Measurements from ENCODE around the gene TACC2. TPM values are rescaled to one million over a fixed set of nuclear protein-coding genes. Genes with fewer than 3 reads are reported as not detected.

Gene TACC2
- total and polyA plus RNA-seq, 2 experiments from 2014 or later: 4.3 to 16.7 TPM

DNA sequence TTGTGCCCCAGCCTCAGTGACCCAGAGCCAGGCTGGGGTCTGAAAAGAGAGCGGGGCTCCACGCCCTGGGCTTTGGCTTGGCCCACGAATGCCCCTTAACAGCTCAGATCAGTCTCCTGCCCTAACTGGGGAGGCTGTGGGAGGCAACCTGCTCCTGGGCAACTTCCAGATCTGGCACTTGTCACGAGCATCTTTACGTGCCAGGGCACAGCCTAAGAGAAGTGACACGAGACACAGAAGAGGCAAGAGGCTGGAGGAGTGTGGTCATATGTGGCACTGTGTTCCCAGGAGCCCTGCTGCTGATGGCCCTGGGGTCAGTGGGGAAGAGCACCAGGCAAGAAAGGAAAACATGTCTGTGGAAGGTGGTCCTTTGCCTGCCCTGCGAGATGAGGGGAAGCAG lies 184.4 kb downstream of the TACC2 start:
- Histone ChIP-seq H3K27me3 (replicated peaks; ENCODE audit: insufficient read depth) (no peaks in the 10 kb centered on the region), H3K4me1 (ENCODE audit: insufficient read depth) (peaks cover 8% of the 10 kb centered on the region; the same call in 1 of the 2 replicates), H2AFZ (no peak overlapping the region), H3K79me2 (ENCODE audit: insufficient read depth) (no peaks in the 10 kb centered on the region; the same call in 1 of the 2 replicates), H3K9ac (no peak overlapping the region), H3K4me3 (no peak overlapping the region), H3K4me2 (ENCODE audit: unreplicated experiment) (no peak overlapping the region), H4K20me1 (ENCODE audit: insufficient read depth) (no peaks in the 10 kb centered on the region), H3K36me3 (ENCODE audit: low read depth) (no peaks in the 10 kb centered on the region), H3K9me3 (ENCODE audit: low read depth) (no peaks in the 10 kb centered on the region), H3K9me2 (ENCODE audit: insufficient read depth) (no peaks in the 10 kb centered on the region), H3K27ac (no peak overlapping the region), H3F3A (ENCODE audit: insufficient read depth) (peaks cover 6% of the 10 kb centered on the region; the same call in 1 of the 2 replicates)
- WGBS, 2 experiments (ENCODE audit: low coverage in 1 of 2, low lambda C conversion rate in 2 of 2, missing lambda C conversion rate in 2 of 2): 89 to 91% methylated on average over 7 of the region's 7 CpGs
- DNase-seq: no peak
- in situ Hi-C loops (cut with MboI): no loop called here
- TF ChIP-seq EZH2phosphoT487 (IDR thresholded peaks at IDR 0.05; ENCODE audit: insufficient read depth, low read depth) (no peak), EZH2 (IDR thresholded peaks at IDR 0.05; ENCODE audit: insufficient read depth, poor library complexity, severe bottlenecking) (no peak)

DNA sequence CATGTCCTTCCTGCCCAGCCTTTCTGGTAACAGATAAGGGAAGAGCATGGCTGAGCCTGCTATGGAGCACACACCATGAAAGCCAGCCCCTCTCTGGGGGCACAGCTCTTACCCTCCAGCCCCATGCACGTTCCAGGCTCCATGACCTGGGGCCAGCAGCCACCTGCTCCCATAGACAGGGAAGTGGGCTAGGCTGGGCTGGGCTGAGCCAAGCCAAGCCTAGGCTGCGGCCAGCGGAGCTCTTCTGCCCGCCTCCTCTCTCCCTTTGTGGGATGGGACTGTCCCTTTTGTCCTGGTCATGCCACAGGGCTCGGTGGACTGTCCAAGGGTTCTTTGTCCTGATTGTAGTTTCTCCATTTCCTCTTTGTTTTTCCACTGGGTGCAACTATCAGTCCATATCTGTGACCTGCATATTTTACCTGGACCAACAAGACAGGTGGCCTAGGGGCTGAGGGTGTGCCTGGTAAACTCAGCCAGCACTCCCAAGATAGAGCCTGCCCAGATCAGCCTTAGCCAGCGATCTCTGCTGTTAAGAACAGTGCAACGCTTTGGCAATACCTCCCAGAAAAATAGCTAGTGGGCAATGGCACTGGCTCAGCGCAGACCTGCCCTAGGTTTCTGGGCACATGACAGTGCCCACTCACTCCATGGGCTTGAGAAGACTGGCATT lies 184.9 kb downstream of the TACC2 start:
- Histone ChIP-seq H3K27ac (no peak overlapping the region), H3K4me3 (no peak overlapping the region), H3K79me2 (ENCODE audit: insufficient read depth) (no peaks in the 10 kb centered on the region; the same call in 1 of the 2 replicates), H3F3A (ENCODE audit: insufficient read depth) (peaks cover 6% of the 10 kb centered on the region; the same call in 1 of the 2 replicates), H3K36me3 (ENCODE audit: low read depth) (no peaks in the 10 kb centered on the region), H3K9ac (no peak overlapping the region), H3K9me2 (ENCODE audit: insufficient read depth) (no peaks in the 10 kb centered on the region), H4K20me1 (ENCODE audit: insufficient read depth) (no peaks in the 10 kb centered on the region), H3K9me3 (ENCODE audit: low read depth) (no peaks in the 10 kb centered on the region), H3K27me3 (replicated peaks; ENCODE audit: insufficient read depth) (no peaks in the 10 kb centered on the region), H3K4me2 (ENCODE audit: unreplicated experiment) (no peak overlapping the region), H3K4me1 (ENCODE audit: insufficient read depth) (peaks cover 8% of the 10 kb centered on the region; the same call in 1 of the 2 replicates), H2AFZ (no peak overlapping the region)
- TF ChIP-seq EZH2phosphoT487 (IDR thresholded peaks at IDR 0.05; ENCODE audit: insufficient read depth, low read depth) (no peak), EZH2 (IDR thresholded peaks at IDR 0.05; ENCODE audit: insufficient read depth, poor library complexity, severe bottlenecking) (no peak)
- no peak for DNase-seq
- in situ Hi-C loops (cut with MboI): no loop called here
- 96 to 99% methylated on average over 8 of the region's 8 CpGs for WGBS, 2 experiments (ENCODE audit: low coverage in 1 of 2, low lambda C conversion rate in 2 of 2, missing lambda C conversion rate in 2 of 2)

DNA sequence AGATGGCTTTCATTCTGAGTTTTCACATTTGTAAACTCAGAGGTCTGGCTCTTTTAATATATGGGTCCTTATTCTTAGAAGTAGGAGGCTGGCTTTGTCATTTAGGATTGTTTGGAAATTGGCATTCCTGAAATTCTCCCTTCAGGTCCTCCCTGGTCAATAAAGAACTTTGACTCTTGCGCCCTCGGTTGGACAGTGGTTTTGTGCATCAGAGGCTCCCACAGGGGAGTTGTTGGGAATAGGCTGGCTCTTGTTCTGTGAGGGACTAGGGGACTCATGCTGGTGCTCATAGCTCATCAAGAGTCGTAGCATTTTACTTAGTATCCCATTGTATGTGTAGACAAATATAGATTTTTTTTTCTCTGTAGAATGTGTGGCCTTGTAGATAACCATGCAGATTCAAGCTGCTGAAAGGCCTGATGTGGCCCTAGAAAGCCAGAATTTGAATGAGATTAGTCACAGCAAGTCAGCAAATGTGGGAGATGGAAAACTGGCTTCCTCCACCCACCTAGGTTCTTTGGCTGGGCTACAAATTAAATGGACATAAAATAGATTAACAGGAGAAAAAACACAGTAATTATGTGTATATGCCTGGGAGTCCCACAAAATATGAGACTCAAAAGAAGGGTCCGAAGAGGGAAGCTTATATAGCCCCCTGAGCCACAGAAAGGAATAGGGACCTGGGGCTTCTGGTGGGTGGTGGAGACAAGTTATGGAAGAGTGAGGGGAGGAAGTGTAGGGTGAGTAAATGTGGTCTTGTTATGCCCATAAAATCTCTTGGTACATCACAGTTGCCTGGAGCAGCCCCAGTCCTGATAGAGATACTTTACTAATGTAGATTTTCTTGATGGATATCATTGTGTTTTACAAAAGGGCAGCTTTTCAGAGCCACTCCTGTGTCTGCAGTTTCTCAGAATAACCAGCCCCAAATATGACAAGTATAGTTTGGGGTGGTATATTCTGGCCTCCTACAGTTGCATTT lies 187.6 kb downstream of the TACC2 start:
- Histone ChIP-seq H3F3A (ENCODE audit: insufficient read depth) (peaks cover 16% of the 10 kb centered on the region), H3K4me2 (ENCODE audit: unreplicated experiment) (no peak overlapping the region), H3K9ac (no peak overlapping the region), H4K20me1 (ENCODE audit: insufficient read depth) (no peaks in the 10 kb centered on the region), H3K79me2 (ENCODE audit: insufficient read depth) (no peaks in the 10 kb centered on the region), H3K9me3 (ENCODE audit: low read depth) (no peaks in the 10 kb centered on the region), H2AFZ (no peak overlapping the region), H3K4me1 (ENCODE audit: insufficient read depth) (peaks cover 19% of the 10 kb centered on the region), H3K27me3 (replicated peaks; ENCODE audit: insufficient read depth) (no peaks in the 10 kb centered on the region), H3K36me3 (ENCODE audit: low read depth) (no peaks in the 10 kb centered on the region), H3K4me3 (no peak overlapping the region), H3K9me2 (ENCODE audit: insufficient read depth) (no peaks in the 10 kb centered on the region), H3K27ac (no peak overlapping the region)
- TF ChIP-seq EZH2phosphoT487 (IDR thresholded peaks at IDR 0.05; ENCODE audit: insufficient read depth, low read depth) (no peak), EZH2 (IDR thresholded peaks at IDR 0.05; ENCODE audit: insufficient read depth, poor library complexity, severe bottlenecking) (no peak)
- 86 to 95% methylated on average over 4 of the region's 4 CpGs for WGBS, 2 experiments (ENCODE audit: low coverage in 1 of 2, low lambda C conversion rate in 2 of 2, missing lambda C conversion rate in 2 of 2)
- DNase-seq: peak; percentile 43
- in situ Hi-C loops (cut with MboI): no loop called here

DNA sequence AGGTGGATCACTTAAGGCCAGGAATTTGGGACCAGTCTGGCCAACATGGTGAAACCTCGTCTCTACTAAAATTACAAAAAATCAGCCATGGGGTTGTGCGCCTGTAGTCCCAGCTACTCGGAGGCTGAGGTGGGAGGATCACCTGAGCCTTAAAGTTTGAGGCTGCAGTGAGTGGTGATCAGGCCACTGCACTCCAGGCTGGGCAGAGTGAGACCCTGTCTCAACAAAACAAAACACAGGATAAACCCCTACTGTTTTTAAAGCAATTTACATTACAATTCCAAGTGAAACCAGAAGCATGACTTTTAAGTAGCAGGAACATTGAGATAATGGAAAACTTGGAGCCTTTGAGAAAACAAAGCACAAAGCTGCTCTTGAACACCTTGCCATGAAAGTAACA lies 189.7 kb downstream of the TACC2 start:
- Histone ChIP-seq H2AFZ (no peak overlapping the region), H3K9me2 (ENCODE audit: insufficient read depth) (no peaks in the 10 kb centered on the region), H3K9ac (no peak overlapping the region), H3F3A (ENCODE audit: insufficient read depth) (peaks cover 35% of the 10 kb centered on the region), H3K27me3 (replicated peaks; ENCODE audit: insufficient read depth) (no peaks in the 10 kb centered on the region), H4K20me1 (ENCODE audit: insufficient read depth) (no peaks in the 10 kb centered on the region), H3K79me2 (ENCODE audit: insufficient read depth) (no peaks in the 10 kb centered on the region), H3K4me1 (ENCODE audit: insufficient read depth) (peaks cover 39% of the 10 kb centered on the region), H3K27ac (no peak overlapping the region), H3K36me3 (ENCODE audit: low read depth) (no peaks in the 10 kb centered on the region), H3K4me2 (ENCODE audit: unreplicated experiment) (no peak overlapping the region), H3K4me3 (no peak overlapping the region), H3K9me3 (ENCODE audit: low read depth) (no peaks in the 10 kb centered on the region)
- WGBS, 2 experiments (ENCODE audit: low coverage in 1 of 2, low lambda C conversion rate in 2 of 2, missing lambda C conversion rate in 2 of 2): 96 to 98% methylated on average over 3 of the region's 3 CpGs
- DNase-seq: no peak
- TF ChIP-seq EZH2phosphoT487 (IDR thresholded peaks at IDR 0.05; ENCODE audit: insufficient read depth, low read depth) (no peak), EZH2 (IDR thresholded peaks at IDR 0.05; ENCODE audit: insufficient read depth, poor library complexity, severe bottlenecking) (no peak)
- in situ Hi-C loops (cut with MboI): no loop called here
